ENCODE data around the gene RNF20.

DNA sequence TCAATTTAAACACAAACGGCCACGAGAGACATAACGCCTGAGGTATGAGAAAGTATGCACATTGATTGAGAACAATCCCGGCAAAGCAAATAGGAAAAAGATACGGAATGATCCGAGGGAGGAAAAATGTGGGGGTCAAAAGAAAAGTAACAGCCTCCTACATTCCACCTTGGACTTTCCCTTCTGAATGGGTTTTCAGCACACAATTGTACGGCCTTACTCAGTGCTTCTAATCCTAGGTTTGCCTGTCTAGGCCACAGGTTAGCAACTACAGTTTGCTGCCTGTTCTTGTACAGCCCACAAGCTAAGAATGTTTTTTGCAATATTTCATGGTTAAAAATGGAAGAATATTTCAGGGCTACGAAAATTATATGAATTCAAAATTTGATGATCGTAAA, 46.2 kb upstream of the RNF20 start:
- TF ChIP-seq, protein P1, sequence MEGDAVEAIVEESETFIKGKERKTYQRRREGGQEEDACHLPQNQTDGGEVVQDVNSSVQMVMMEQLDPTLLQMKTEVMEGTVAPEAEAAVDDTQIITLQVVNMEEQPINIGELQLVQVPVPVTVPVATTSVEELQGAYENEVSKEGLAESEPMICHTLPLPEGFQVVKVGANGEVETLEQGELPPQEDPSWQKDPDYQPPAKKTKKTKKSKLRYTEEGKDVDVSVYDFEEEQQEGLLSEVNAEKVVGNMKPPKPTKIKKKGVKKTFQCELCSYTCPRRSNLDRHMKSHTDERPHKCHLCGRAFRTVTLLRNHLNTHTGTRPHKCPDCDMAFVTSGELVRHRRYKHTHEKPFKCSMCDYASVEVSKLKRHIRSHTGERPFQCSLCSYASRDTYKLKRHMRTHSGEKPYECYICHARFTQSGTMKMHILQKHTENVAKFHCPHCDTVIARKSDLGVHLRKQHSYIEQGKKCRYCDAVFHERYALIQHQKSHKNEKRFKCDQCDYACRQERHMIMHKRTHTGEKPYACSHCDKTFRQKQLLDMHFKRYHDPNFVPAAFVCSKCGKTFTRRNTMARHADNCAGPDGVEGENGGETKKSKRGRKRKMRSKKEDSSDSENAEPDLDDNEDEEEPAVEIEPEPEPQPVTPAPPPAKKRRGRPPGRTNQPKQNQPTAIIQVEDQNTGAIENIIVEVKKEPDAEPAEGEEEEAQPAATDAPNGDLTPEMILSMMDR (IDR thresholded peaks at IDR 0.05): no peak
- TF ChIP-seq POLR2A (IDR thresholded peaks at IDR 0.05): no peak
- no peak for TF ChIP-seq EP300 (IDR thresholded peaks at IDR 0.05)
- TF ChIP-seq POLR2AphosphoS5 (IDR thresholded peaks at IDR 0.05): no peak

Data from gastroesophageal sphincter (tissue), 3 donors.